NCI-H2196 (cell line): ENCODE data around the gene SORT1.
"Not testable (repeated sequence)": the region's sequence is repeated elsewhere in the genome, so short reads cannot be mapped to it uniquely, and the experiment has no call there.

ENCODE experiments used
- DNase-seq: peaks from one replicate; lab custom pipeline; 2025; ENCODE audit not compliant: unreplicated experiment; lab: John Stamatoyannopoulos, UW

SORT1 gene

GRCh38 chr1:109300650-109301151, 97.0 kb downstream of the SORT1 start:
- no peak for DNase-seq

- DNase-seq: no peak
Measured at GRCh38 chr1:109299558-109300343, 98.0 kb downstream of the SORT1 start.

- DNase-seq: no peak
Measured at GRCh38 chr1:109298666-109299557, 98.8 kb downstream of the SORT1 start.

GRCh38 chr1:109296782-109297181, 100.9 kb downstream of the SORT1 start:
- DNase-seq: no peak

- DNase-seq: no peak
Measured at GRCh38 chr1:109295712-109296415, 101.9 kb downstream of the SORT1 start.

- no peak for DNase-seq
Measured at GRCh38 chr1:109294481-109294880, 103.2 kb downstream of the SORT1 start.

GRCh38 chr1:109293026-109293425, 104.7 kb downstream of the SORT1 start:
- DNase-seq: no peak

- DNase-seq: no peak
Measured at GRCh38 chr1:109292364-109292763, 105.4 kb downstream of the SORT1 start.

- no peak for DNase-seq
Measured at GRCh38 chr1:109290998-109291397, 106.7 kb downstream of the SORT1 start.

- no peak for DNase-seq
Measured at GRCh38 chr1:109290137-109290536, 107.6 kb downstream of the SORT1 start.

- DNase-seq: not testable (repeated sequence)
Measured at GRCh38 chr1:109286762-109287161, 111.0 kb downstream of the SORT1 start.

- DNase-seq: no peak
Measured at GRCh38 chr1:109283748-109284600, 113.7 kb downstream of the SORT1 start.

GRCh38 chr1:109282952-109283747, 114.6 kb downstream of the SORT1 start, which contains the start of gene PSRC1:
TSS of gene PSRC1 (minus strand) at chr1:109283145.
- DNase-seq: peak; percentile 97

- no peak for DNase-seq
Measured at GRCh38 chr1:109282497-109282951, 115.2 kb downstream of the SORT1 start.

- no peak for DNase-seq
Measured at GRCh38 chr1:109281680-109282496, 115.8 kb downstream of the SORT1 start.

GRCh38 chr1:109280862-109281261, 116.9 kb downstream of the SORT1 start:
- no peak for DNase-seq

GRCh38 chr1:109279615-109280278, 118.0 kb downstream of the SORT1 start:
- no peak for DNase-seq
